Epithelial cell of esophagus (primary cell): ENCODE data around the gene TRIO.

Experiments
- DNase-seq: peaks from one replicate; pipeline ENCODE4 v3.0.0; 2010; ENCODE audit warnings: low read depth
- H3K4me3 ChIP-seq: 2 replicates; pipeline ENCODE4 v1.5.1; 2011; ENCODE audit warnings: mild to moderate bottlenecking, low read length, control low read depth
- TF ChIP-seq, protein P1 (sequence below): IDR thresholded peaks from 2 replicates; pipeline ENCODE4 v1.5.1; 2011; ENCODE audit warnings: low read depth, mild to moderate bottlenecking, low read length, control low read depth, inconsistent platforms; ENCODE audit not compliant: insufficient read depth; ENCODE audit errors: missing control alignments

TRIO gene

GRCh38 chr5:14309878-14310531 lies 166.9 kb downstream of the TRIO start:
- TF ChIP-seq, protein P1, sequence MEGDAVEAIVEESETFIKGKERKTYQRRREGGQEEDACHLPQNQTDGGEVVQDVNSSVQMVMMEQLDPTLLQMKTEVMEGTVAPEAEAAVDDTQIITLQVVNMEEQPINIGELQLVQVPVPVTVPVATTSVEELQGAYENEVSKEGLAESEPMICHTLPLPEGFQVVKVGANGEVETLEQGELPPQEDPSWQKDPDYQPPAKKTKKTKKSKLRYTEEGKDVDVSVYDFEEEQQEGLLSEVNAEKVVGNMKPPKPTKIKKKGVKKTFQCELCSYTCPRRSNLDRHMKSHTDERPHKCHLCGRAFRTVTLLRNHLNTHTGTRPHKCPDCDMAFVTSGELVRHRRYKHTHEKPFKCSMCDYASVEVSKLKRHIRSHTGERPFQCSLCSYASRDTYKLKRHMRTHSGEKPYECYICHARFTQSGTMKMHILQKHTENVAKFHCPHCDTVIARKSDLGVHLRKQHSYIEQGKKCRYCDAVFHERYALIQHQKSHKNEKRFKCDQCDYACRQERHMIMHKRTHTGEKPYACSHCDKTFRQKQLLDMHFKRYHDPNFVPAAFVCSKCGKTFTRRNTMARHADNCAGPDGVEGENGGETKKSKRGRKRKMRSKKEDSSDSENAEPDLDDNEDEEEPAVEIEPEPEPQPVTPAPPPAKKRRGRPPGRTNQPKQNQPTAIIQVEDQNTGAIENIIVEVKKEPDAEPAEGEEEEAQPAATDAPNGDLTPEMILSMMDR = no peak
- H3K4me3 ChIP-seq = no peak overlapping the region
- DNase-seq = no peak

GRCh38 chr5:14310901-14311300 lies 167.8 kb downstream of the TRIO start:
- TF ChIP-seq, protein P1 = no peak
- no peak overlapping the region for H3K4me3 ChIP-seq
- DNase-seq = no peak

DNA sequence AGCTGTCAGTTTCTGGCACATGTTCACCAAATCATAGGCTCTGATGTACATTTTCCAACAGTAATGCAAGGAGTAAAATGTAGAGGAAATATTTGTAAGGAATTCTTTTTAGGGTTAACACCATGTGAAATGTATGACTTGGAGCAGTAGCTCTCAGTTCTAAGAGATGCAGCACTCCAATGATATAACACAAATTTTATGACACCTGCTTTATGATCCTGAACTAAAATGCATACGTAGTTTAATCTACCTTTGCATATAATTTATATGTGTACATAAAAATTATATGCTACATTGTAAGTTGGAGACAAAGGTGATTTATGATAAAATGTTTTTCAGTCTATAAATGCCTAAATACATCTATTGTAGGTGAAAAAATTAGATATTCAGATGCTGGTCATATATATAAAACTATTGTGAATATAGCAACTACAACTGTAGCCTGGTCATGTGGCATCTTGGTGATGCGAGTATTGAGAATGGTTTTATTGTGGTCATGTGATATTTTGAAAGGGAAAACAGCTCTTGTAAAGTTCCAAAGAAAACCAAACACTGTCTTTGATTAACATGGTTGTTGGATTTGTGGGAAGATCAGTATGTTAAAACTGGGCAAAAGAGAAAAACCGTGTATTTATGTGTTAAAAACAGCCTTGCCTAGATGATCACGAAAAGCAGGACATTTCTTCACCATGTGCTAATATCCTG lies 171.0 kb downstream of the TRIO start:
- TF ChIP-seq, protein P1 = no peak
- no peak overlapping the region for H3K4me3 ChIP-seq
- no peak for DNase-seq

- TF ChIP-seq, protein P1 = no peak
- DNase-seq = no peak
- H3K4me3 ChIP-seq = no peak overlapping the region
These were observed 173.3 kb downstream of the TRIO start for GRCh38 chr5:14316471-14316870.

DNA sequence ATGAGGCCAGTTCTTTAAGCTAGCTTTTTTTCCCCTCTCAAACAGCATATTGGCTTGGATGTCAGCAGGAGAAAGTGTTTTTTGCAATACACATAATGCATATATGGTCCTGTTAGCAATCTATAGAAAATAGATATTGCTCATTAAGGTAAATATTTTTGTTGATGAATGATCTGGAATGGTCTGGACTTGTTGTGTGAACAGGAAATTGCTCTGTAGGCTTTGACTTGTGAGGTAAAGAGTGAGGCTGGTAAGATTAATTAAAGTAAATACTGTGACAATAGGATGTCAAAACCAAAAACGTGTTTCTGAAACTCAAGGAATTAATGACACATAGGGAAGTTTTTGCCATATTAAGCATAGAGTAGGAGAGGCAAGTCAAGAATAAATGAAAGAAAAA lies 176.0 kb downstream of the TRIO start:
- peak; percentile 86 for DNase-seq

DNA sequence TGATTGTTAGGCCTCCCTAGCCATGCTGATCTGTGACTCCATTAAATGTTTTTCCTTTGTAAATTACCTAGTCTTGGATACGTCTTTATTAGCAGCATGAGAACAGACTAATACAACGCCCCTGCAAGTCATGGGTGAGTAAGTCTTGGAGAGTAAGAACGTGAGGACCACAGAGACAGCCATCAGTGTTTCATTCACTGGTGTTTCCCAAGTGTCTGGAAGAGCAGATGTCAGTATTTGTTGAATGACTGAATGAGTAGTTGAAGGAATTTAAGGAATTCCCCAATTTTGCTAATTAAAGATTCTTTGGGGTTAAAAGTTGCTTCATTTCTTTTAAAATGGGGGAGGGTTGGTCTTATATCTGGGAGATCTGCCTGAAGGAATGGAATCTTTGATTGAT lies 178.8 kb downstream of the TRIO start:
- TF ChIP-seq, protein P1 = no peak
- no peak for DNase-seq
- H3K4me3 ChIP-seq = no peak overlapping the region

More for the DNA sequence above, 176.0 kb downstream of the TRIO start:
- no peak overlapping the region for H3K4me3 ChIP-seq
- TF ChIP-seq, protein P1 = no peak
